Smooth muscle cell (in vitro differentiated cells): Measurements from ENCODE around the gene CHAD. TPM values are rescaled to one million over a fixed set of nuclear protein-coding genes. Genes with fewer than 3 reads are reported as not detected.

Experiments used
- DNase-seq: peaks from one replicate; lab custom pipeline; 2025; ENCODE audit not compliant: unreplicated experiment; lab: John Stamatoyannopoulos, UW
- H2AFZ ChIP-seq: fragments of 200-600 bp; sonication (generic); 2 replicates; pipeline ENCODE4 v1.6.0; 2016; ENCODE audit warnings: antibody characterized with exemption, low read depth, mild to moderate bottlenecking
- H3F3A ChIP-seq: fragments of 200-600 bp; sonication (generic); 2 replicates; pipeline ENCODE4 v1.6.0; 2017; ENCODE audit warnings: antibody characterized with exemption, low read depth
- H3K27ac ChIP-seq: fragments of 200-600 bp; sonication (generic); 2 replicates; pipeline ENCODE4 v1.5.1; 2016; ENCODE audit warnings: low read depth, mild to moderate bottlenecking
- H3K27me3 ChIP-seq: fragments of 200-600 bp; sonication (generic); 2 replicates; pipeline ENCODE4 v1.6.1; 2016; ENCODE audit warnings: low read depth, mild to moderate bottlenecking
- H3K36me3 ChIP-seq: fragments of 200-600 bp; sonication (generic); 2 replicates; pipeline ENCODE4 v1.5.1; 2016; ENCODE audit warnings: low read depth
- H3K4me1 ChIP-seq: fragments of 200-600 bp; sonication (generic); 2 replicates; pipeline ENCODE4 v1.5.1; 2016; ENCODE audit warnings: low read depth
- H3K4me2 ChIP-seq: fragments of 200-600 bp; sonication (generic); 2 replicates; pipeline ENCODE4 v1.6.0; 2016; ENCODE audit warnings: mild to moderate bottlenecking
- H3K4me3 ChIP-seq: fragments of 200-600 bp; sonication (generic); 2 replicates; pipeline ENCODE4 v1.5.1; 2016; ENCODE audit warnings: mild to moderate bottlenecking
- H3K79me2 ChIP-seq: fragments of 200-600 bp; sonication (generic); 2 replicates; pipeline ENCODE4 v1.6.0; 2016; ENCODE audit warnings: low read depth, mild to moderate bottlenecking
- H3K9ac ChIP-seq: fragments of 200-600 bp; sonication (generic); 2 replicates; pipeline ENCODE4 v1.6.0; 2016; ENCODE audit warnings: low read depth
- H3K9me3 ChIP-seq: fragments of 200-600 bp; sonication (generic); replicated peaks from 2 replicates; pipeline ENCODE4 v1.5.1; 2016; ENCODE audit warnings: low read depth
- H4K20me1 ChIP-seq: fragments of 200-600 bp; sonication (generic); 2 replicates; pipeline ENCODE4 v1.6.0; 2016; ENCODE audit warnings: low read depth
- CTCF ChIP-seq: fragments of 200-600 bp; sonication (generic); IDR thresholded peaks from 2 replicates; pipeline ENCODE4 v1.5.1; 2017; ENCODE audit warnings: borderline replicate concordance, mild to moderate bottlenecking, antibody characterized with exemption; ENCODE audit not compliant: insufficient read depth, poor library complexity, severe bottlenecking
- WGBS: methylation state at CpG from one replicate; pipeline ENCODE4 v1.1.7; 2016; ENCODE audit warnings: low lambda C conversion rate; 5-methylcytosine and 5-hydroxymethylcytosine counted together
- polyA plus RNA-seq: library from polyadenylated mRNA; unstranded; fragments of >200 nt; fragmentation: Nextera tagmentation; extraction: Ambion mirVana; gene quantifications from 2 replicates; pipeline ENCODE4 v1.2.1, GENCODE V29; 2016
- total RNA-seq: library from RNA; depleted of rRNA; stranded (reverse); fragments of >200 nt; gene quantifications from 2 replicates; pipeline ENCODE4 v1.2.3, GENCODE V29; 2014

Gene CHAD
- total and polyA plus RNA-seq, 2 experiments from 2014 or later, result 0.43 TPM; not detected in 1

- H2AFZ ChIP-seq, result no peak overlapping the region
- H4K20me1 ChIP-seq, result peaks cover 12% of the 10 kb centered on the region
- peaks cover 6% of the 10 kb centered on the region for H3F3A ChIP-seq
- WGBS, result 18% methylated on average over 19 of the region's 19 CpGs
- H3K36me3 ChIP-seq, result no peaks in the 10 kb centered on the region
- H3K4me3 ChIP-seq, result peak overlapping the region; percentile 78
- TF ChIP-seq CTCF, result peak; percentile 37
- no peaks in the 10 kb centered on the region for H3K9me3 ChIP-seq
- H3K79me2 ChIP-seq, result peaks cover 14% of the 10 kb centered on the region
- peak overlapping the region; percentile 97 for H3K4me2 ChIP-seq
- DNase-seq, result peak; percentile 36
- H3K4me1 ChIP-seq, result peaks cover 5% of the 10 kb centered on the region
- H3K27ac ChIP-seq, result no peak overlapping the region
- no peak overlapping the region for H3K9ac ChIP-seq
- peaks cover 19% of the 10 kb centered on the region for H3K27me3 ChIP-seq
Observed at GRCh38 chr17:50479522-50480141, 11.0 kb upstream of the CHAD start.

- peak within 1 kb of the TSS; percentile 85 for H2AFZ ChIP-seq
- H4K20me1 ChIP-seq, result peaks cover 12% of the 10 kb centered on the region
- peaks cover 14% of the 10 kb centered on the region for H3K79me2 ChIP-seq
- H3K9ac ChIP-seq, result peak within 1 kb of the TSS; percentile 55
- peak; percentile 63 for DNase-seq
- peak; percentile 80 for TF ChIP-seq CTCF
- no peaks in the 10 kb centered on the region for H3K36me3 ChIP-seq
- H3F3A ChIP-seq, result peaks cover 6% of the 10 kb centered on the region
- peaks cover 5% of the 10 kb centered on the region for H3K4me1 ChIP-seq
- 3% methylated on average over 69 of the region's 75 CpGs for WGBS
- H3K4me2 ChIP-seq, result peak within 1 kb of the TSS; percentile 97
- no peaks in the 10 kb centered on the region for H3K9me3 ChIP-seq
- H3K27ac ChIP-seq, result peak within 1 kb of the TSS; percentile 61
- peak within 1 kb of the TSS; percentile 78 for H3K4me3 ChIP-seq
- peaks cover 19% of the 10 kb centered on the region for H3K27me3 ChIP-seq
Observed at GRCh38 chr17:50478391-50479381, 10.0 kb upstream of the CHAD start, which contains the start of gene RSAD1. Gene RSAD1 (plus strand): TSS chr17:50478860. CDS start chr17:50478885, 25 bp downstream.

- peaks cover 12% of the 10 kb centered on the region for H4K20me1 ChIP-seq
- 86% methylated on average over 7 of the region's 7 CpGs for WGBS
- peak overlapping the region; percentile 78 for H3K4me3 ChIP-seq
- H3K4me1 ChIP-seq, result peaks cover 5% of the 10 kb centered on the region
- H3K27ac ChIP-seq, result peak overlapping the region; percentile 38
- H3K79me2 ChIP-seq, result peaks cover 14% of the 10 kb centered on the region
- H3K9me3 ChIP-seq, result no peaks in the 10 kb centered on the region
- H3F3A ChIP-seq, result peaks cover 6% of the 10 kb centered on the region
- DNase-seq, result no peak
- H3K36me3 ChIP-seq, result no peaks in the 10 kb centered on the region
- H3K4me2 ChIP-seq, result peak overlapping the region; percentile 97
- TF ChIP-seq CTCF, result no peak
- peaks cover 19% of the 10 kb centered on the region for H3K27me3 ChIP-seq
- no peak overlapping the region for H3K9ac ChIP-seq
- peak overlapping the region; percentile 85 for H2AFZ ChIP-seq
Observed at GRCh38 chr17:50477976-50478375, 9.3 kb upstream of the CHAD start.
